ENCODE results near the gene ADAP1.
"Not testable (repeated sequence)": the region's sequence is repeated elsewhere in the genome, so short reads cannot be mapped to it uniquely, and the experiment has no call there.

Gene ADAP1

DNA sequence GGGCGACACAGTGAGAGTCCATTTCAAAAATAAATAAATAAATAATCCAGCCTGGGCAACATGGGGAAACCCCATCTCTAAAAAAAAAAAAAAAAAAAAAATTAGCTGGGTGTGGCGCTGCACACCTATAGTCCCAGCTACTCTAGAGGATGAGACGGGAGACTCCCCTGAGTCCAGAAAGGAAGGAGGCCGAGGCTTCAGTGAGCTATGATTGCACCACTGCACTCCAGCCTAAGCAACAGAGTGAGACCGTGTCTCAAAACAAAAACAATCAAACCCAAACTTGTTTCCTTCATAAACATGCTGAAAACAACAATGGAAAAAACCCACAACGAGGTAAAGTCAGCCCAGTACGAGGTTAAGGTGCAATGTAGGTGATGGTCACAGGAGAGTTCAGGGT, 19.7 kb upstream of the ADAP1 start:
- DNase-seq, result no peak

DNA sequence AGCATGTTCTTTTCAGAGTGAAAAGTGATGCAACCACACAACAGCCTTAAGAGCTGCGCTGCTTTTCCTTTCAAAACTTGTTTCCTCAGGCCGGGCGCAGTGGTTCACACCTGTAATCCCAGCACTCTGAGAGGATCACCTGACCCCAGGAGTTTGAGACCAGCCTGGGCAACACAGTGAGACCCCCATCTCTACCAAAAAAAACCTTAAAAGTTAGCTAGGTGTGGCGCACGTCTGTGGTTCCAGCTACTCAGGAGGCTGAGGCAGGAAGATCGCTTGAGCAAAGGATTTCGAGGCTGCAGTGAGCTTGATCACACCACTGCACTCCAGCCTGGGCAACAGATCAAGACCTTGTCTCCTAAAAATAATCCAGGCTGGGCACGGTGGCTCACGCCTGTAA, 18.8 kb upstream of the ADAP1 start:
- DNase-seq, result no peak

DNA sequence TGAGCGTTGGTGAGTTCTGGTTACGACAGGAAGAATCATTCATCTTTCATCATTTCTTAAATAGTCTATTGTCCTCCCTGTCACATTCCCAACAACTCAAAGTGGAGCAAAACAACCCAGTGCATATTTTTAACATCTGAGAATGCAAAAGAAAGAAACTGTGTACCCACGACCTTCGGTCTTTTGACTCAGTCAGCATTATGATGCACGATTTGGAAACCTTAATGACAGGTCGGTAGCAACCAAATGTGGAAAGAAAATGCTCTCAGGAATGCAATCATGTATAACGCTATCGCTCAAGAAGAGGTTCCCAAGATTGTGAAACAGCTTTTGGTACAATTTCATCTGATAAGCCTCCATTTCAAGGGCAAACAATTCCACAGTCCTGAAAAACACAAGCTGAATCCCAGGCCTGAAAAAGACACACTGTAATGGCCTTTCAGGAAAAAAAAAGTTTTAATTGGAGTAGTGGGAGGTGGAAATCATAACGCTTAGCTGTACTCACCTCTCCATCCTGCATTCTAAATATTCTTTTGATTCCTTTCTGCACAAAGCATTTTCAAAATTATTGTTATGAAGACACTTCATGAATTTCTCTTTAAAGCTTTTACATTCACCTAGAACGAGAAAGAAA, 18.3 kb upstream of the ADAP1 start:
- DNase-seq, result no peak

DNA sequence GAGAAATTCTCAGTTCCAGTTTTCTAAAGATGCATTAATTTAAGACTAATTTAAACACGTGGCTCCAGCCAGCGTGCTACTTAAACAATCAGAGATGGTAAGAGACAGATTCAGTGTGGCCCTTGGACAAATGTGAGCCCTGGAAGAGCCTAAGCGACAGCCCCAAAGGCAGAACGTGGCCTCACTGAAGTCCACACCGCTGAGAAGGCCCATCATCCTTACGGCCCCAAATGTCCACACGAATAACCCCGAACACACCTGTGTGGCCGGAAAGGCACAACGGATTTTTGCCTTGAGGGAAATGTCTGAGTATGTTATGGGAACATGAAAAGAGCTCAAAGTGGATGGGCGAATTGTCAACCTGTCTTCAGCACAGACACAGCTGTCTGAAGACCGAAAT, 17.6 kb upstream of the ADAP1 start:
- DNase-seq, result no peak

DNA sequence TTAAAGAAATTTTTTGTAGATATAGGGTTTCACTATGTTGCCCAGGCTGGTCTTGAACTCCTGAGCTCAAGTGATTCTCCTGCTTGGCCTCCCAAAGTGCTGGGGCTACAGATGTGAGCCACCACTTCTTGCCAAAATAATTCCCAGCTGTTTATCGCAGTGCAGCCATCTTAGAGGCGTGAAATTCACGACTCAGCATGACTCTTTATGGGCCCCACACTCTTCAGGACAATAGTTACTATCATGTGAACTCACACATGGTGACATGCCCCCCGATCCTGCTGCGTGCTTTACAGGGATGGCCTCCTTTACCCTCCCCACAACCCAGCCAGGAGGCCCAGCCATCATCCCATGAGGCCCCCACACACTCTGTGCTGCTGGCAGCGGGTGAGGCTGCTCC, 16.3 kb upstream of the ADAP1 start:
- DNase-seq, result no peak

DNA sequence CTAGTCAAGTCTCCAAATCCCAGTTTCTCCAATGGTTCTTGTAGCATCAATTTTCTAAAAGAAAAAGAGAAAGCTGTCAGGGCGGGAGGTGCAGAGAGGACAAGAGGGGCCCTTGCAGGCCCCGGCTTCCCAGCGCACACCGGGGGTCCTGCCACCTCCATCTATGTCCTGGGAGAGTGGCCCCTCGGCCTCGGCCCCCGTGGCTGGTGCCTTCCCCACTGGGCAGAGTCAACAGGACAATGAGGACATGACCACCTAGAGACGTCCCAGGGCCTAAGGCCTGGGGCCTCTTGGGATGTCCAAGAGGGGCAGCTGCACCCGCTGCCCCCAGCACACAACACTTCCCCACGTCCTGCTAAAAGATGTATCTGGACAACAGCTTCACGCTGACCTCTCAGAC, 14.9 kb upstream of the ADAP1 start:
- DNase-seq, result no peak

DNA sequence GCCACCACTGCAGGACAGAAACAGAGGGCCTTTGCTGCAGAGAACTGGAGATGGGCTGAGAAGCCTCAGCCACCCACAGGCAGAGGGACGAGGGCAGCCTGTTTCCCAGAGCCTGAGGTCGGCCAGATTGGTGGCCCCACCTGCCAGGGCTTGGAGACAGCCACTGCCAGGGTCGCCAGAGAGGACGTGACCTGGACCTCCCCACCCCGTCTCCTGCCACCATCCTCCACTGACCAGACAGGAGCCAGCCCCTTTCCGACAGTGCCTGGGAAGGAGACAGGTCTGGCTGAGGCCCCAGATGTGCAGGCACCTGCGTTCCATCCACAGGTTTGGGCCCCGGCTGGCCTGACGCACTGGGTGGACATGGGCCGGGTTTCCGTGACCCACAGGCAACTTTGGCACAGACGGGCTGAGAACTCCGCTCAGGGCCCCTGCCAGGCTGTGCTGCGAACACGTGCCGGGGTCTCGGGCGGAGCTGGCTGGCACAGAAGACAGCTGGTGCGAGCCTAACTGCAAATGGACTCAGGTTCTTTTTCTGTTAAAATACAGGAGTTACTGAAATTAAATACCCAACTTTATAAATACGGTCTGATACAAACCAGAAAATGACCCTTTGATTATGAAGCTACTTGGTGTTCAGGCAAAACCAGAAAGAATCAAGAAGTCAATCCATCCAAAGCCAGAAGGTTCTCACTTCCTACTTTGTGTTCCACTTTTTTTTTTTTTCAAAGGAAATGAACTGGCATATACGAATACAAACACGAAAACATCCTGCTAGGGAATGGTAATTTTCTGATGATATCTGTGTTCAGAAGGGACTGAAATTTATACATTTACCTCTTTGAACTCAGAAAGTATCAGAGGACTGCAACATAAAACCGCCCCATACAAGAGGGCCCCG, 14.0 kb upstream of the ADAP1 start:
- no peak for DNase-seq

DNA sequence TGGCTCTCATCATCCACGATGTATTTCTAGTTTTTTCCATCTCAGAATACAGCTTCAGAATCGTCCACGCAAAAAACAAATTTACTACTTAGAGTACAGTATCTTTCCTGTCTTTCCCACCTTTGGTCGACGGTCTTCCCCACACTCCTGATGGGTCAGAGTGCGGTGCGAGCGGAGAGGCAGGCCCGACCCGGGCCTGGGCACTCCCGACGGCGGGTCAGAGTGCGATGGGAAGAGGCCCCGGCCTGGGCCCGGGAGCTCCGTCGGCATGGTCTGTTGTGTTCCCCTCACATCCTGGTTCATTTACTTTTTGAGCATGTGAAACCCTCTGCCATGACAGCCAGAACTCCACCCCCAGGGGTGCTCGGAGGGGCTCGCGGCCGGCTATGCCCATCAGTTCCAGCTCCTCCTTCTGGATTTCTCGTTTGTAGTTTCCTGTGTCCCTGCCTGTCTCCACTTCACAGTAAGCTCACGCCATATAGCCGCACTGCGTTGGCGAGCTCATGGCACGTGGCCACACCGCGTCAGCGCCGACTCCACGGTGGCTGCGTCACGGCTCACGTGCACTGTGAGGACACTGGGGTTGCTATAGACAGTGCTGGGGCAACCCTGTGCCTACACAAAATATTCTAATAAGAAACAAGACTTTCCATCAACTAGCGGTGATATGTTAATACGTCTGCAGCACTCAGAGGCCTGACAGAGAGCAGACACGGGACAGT, 13.0 kb upstream of the ADAP1 start:
- no peak for DNase-seq

DNA sequence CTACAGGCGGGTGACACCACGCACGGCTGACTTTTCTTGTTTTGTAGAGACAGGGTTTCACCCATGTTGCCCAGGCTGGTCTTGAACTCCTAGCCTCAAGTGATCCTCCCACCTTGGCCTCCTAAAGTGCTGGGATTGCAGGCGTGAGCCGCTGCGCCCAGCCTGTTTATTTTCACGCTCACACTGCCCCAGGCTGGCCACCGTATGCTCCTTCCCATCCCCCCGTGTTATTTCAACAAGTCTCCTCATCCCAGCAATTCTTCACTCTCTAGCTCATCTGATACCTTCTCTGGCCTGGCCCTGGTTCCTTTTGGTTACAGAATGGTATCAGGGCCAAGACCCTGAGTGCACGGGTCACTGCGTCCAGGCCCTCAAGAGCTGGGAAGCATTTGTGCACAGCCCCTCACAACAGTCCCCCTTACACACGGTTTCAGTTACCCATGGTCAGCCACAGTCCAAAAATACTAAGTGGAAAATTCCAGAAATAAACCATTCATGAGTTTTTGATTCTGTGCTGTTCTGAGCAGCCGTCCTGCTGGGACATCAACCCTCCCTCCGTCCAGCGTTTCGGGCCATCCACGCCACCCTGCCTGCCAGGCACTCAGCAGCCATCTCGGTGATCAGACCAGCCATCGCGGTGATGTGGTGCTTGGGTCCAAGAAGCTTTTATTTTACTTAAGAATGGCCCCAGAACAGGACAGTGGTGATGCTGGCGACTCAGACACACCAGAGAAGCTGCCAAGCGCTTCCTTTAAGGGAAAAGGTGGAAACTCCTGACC, 12.0 kb upstream of the ADAP1 start:
- no peak for DNase-seq

DNA sequence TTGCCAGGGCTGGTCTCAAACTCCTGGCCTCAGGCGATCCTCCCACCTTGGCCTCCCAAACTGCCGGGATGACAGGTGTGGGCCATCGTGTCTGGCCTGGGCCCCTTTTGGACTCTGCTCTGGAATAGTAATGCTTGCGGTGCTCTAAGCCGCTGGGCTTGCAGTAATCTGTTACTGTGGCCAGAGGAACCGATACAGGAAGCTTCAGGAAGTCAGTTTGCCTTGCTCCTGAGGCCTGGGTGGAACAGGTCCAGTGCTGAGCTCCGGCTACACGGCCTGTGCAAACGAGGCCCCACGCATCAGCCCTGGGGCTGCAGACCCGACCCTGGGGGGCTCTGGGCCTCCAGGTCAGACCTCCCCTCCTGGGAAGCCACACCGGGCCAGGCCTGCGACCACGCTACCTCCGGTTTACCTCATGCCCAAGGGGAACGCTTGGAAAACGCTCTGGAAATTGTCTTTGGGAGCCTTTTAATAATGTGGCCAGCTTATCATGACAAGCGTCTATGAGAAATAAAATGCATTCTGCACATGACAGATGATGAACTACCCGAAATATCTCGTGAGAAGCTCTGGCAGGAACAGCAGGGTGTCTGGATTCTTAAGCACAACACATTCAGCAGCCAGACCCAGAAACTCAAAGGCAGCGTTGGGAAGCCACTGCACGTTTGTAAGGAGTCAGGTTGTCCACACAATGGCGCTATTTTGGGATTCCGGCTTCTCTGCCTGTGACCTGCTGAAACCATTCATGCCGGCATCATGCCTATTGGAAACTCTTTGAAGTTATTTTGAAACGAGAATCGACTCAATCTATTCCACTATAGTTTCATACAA, 10.1 kb upstream of the ADAP1 start:
- no peak for DNase-seq

DNA sequence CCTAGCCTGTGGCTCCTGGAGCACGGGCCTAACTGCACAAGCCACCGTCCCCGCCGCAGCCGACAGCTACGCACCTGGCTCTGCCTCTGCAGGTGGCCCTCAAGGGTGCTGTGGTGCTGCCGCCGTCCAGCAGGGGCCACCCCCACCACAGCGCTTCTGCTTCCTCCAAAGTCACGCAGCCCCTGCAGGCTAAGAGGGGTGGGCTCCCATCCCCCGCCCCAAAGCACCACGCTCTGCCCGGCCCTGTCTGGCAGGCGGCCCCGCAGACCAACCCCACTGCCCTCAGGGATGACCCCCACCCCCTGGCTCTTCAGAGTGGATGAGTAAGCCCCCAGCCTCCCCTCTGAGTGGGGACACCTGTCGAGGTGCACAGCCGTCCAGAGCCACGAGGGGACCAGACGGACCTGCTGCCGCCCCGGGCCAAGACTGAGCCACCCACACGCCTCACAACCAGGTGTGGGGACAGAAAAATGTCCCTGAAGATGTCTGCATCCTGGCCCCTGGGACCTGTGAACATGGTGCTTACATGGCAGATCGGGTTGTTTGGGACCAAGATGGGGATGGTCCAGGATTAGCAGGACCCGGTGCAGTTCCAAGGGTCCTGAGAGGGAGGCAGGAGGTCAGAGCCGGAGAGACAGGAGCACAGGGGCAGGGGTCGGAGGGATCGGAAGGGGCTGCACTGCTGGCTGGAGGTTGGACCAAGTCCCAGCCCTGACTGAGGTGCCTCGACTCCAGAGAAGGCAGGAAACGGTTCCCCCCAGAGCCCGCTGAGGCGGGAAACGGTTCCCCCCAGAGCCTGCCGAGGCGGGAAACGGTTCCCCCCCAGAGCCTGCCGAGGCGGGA, 9.0 kb upstream of the ADAP1 start:
- DNase-seq, result no peak

DNA sequence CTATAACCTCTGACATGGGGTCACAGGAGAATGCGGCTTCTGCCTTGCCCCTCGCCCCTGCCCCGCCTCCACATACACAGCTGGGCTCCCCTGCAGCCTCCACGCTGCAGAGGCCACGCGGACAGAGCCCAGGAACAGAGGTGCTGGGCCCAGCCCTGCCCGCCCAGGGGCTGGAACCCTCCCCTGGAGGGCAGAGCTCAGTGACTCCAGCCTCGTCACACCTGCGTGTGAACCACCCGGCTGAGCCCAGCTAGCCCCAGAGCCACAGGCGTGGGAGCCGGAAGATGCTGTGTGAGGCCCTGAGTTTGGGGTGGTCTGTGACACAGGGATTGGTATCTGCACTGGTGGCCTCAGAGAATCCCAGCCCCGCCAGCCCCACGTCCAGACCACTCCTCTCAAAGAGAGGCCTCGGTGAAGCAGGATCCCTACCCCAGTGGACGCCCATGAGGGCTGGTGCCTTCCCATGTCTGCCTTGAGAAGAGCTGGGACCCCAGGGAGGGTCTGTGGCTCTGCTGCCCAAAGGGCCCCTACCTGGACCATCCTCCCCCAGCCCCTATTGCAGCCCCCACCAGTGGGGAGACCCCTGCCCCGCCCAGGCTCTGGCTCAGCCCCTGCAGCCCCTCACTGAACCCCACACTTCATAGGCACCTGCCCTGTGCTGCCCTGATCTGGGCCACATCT, 8.1 kb upstream of the ADAP1 start:
- DNase-seq, result no peak

DNA sequence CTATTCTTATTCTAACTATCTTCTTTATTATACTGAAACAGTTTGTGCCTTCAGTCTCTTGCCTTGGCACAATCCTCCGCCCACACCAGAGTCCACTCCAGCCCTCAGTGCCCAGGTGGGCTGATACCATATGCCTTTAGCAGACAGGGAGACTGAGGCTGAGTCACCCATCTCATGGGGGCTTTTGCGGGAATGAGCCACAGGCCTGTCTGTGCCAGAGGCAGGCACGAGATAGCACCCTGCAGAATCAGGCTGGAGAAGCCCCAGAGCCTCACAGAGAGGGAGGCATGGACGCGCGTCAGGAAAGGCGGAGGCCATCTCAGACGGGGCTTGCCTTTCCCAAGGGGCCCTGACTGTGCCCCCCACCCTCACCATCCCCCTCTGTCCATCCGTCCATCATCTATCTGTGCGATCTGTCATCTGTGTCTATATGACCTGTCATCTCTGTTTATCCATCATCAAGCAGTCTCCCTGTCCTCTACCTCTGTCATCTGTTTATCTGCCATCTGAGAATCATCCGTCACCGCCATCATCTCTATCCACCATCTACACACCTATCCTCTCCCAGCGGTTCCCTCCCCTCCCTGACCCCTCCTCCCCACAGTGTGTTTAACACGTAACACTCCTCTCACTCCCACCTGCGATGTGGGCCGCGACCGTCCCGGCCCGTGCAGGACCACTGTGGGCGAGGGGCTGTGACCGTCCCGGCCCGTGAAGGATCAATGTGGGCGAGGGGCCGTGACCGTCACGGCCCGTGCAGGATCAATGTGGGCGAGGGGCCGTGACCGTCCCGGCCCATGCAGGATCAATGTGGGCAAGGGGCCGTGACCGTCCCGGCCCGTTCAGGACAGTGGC, 7.3 kb upstream of the ADAP1 start:
- DNase-seq, result no peak

DNA sequence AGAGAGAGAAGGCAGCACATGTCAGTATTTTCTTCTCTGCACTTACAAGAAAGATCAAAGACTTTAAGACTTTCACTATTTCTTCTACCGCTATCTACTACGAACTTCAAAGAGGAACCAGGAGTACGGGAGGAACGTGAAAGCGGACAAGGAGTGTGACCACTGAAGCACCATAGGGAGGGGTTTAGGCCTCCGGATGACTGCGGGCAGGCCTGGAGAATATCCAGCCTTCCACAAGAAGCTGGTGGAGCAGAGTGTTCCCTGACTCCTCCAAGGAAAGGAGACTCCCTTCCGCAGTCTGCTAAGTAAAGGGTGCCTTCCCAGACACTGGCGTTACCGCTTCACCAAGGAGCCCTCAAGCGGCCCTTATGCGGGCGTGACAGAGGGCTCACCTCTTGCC, 6.5 kb upstream of the ADAP1 start:
- DNase-seq, result not testable (repeated sequence)

DNA sequence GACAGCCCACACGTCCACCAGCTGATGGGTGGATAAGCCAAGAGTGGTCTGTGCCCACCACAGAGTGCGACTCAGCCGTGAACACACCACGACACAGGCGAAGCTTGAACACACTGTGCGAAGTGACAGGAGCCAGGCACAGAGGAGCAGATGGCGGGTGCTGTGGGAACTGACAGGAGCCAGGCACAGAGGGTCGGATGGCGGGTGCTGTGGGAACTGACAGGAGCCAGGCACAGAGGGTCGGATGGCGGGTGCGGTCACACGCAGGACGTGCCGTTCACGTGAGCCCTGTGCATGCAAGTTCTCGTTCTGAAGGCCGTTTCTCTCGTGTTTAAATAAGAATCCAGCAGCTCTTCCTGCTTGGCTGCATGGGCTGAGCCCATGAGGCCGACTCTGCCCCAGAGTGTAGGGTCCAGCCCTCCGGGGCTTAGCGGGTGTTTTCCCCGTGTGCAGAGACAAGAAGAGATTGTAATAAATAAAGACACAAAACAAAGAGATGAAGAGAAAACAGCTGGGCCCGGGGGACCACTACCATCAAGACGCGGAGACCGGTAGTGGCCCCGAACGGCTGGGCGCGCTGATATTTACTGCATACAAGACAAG, 5.9 kb upstream of the ADAP1 start:
- DNase-seq, result no peak

DNA sequence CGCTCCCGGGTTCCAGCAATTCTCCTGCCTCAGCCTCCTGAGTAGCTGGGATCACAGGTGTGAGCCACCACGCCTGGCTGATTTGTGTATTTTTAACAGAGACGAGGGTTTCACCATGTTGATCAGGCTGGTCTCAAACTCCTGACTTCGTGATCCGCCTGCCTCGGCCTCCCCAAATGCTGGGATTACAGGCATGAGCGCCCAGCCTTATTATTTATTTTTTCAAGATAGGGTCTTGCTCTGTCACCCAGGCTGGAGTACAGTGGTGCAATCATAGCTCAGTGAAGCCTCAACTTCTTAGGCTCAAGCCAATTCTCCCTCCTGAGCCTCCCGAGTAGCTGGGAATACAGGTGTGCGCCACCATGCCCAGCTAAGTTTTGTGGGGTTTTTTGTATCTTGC, 5.3 kb upstream of the ADAP1 start:
- not testable (repeated sequence) for DNase-seq

DNA sequence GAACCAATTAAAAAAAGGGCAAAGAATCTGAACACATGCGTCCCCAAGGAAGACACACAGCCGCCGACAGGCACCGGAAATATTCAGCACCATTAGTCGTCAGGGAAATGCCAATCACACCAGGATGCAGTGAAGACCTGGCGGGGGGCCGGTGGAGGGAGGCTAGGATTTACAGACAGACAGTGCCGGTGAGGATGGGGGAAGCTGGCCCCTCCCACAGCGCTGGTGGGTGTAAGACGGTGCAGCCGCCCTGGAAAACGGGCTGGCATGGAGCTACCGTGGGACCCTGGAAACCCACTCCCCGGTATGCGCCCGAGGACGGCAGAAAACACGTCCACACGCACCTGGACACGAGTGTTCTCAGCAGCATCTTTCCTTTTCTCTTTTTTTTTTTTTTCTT, 4.8 kb upstream of the ADAP1 start:
- no peak for DNase-seq

DNA sequence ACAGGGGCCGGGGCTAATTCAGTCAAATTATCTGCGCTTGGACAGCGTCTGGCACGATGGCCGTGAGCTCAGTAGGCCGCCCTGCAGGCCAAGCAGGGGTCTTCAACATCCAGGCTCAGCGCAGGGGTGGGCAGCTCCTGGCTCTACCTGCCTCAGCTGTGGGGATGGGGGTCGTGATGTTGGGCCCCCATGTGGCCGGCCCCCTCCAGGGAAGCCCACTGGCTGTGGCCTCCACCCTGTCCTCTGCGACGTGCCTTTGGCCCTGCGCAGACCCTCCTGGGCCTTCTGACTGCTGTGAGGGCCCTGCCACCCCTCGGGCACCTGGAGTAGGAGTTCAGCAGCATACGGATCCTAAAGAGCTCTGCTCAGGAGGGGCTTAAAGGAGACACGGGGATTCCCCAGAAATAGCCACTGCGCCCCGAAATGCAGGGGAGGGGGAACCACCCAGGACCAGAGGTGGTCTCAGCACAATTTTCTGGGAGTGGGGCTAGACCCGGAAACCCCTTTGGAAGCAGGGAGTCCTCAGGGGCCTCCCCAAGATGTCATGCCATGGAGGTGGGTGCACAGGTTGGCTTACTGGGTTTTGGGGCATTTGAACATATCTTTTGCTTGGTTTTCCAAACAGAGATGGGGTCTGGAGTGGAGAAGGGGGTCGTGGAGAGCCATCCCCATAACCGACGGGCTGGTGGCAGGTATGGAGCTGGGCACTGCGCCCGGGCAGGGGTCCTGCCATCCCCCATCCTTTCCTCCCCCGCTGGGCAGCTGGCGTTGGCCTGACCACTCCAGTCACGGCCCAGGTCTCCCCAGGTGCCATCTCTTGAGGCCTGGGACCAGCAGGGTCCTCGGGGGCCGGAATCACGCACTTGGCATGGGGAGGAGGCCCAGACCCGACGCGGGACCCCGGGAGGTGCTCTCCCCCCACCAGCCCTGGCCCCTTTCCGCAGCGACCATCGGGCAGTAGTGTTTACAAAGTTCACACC, 4.0 kb upstream of the ADAP1 start:
- no peak for DNase-seq
